Activated CD8-positive, alpha-beta memory T cell treated with anti-CD3 and anti-CD28 coated beads for 24 hours (primary cell): Measurements from ENCODE around the gene CD226.
"Not testable (repeated sequence)": the region's sequence is repeated elsewhere in the genome, so short reads cannot be mapped to it uniquely, and the experiment has no call there.

ENCODE experiments used
- DNase-seq: peaks from one replicate; pipeline ENCODE4 v3.0.0-alpha.2; 2020

The CD226 gene

DNA sequence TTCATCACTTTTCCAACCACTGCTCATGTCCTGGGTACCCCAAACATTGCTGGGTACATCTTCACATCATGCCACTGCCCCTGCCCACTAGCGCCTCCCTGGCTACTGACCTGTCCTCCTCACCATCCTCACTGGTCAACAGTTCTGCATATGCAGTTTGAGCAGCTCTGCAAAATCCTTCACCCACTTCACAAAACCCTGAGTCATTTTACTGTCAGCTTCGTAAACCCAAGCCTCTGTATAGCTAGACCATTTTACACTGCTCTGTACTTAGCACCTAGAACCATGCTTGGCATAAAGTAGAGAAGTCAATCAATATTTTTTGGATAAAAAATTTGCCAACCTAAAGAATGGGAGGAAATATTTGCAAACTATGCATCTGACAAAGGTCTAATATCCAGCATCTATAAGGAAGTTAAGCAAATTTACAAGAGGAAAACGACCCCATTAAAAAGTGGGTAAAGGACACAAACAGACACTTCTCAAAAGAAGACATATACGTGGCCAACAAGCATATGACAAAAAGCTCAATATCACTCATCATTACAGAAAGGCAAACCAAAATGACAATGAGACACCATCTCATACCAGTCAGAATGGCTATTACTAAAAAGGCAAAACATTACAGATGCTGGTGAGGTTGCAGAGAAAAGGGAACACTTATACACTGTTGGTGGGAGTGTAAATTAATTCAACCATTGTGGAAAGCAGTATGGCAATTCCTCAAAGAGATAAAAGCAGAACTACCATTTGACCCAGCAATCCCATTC lies 48.3 kb downstream of the CD226 start:
- not testable (repeated sequence) for DNase-seq

GRCh38 chr18:69898241-69898861 lies 49.3 kb downstream of the CD226 start:
- peak; percentile 76 for DNase-seq

- no peak for DNase-seq
Measured at GRCh38 chr18:69897397-69898108, 50.1 kb downstream of the CD226 start.

DNA sequence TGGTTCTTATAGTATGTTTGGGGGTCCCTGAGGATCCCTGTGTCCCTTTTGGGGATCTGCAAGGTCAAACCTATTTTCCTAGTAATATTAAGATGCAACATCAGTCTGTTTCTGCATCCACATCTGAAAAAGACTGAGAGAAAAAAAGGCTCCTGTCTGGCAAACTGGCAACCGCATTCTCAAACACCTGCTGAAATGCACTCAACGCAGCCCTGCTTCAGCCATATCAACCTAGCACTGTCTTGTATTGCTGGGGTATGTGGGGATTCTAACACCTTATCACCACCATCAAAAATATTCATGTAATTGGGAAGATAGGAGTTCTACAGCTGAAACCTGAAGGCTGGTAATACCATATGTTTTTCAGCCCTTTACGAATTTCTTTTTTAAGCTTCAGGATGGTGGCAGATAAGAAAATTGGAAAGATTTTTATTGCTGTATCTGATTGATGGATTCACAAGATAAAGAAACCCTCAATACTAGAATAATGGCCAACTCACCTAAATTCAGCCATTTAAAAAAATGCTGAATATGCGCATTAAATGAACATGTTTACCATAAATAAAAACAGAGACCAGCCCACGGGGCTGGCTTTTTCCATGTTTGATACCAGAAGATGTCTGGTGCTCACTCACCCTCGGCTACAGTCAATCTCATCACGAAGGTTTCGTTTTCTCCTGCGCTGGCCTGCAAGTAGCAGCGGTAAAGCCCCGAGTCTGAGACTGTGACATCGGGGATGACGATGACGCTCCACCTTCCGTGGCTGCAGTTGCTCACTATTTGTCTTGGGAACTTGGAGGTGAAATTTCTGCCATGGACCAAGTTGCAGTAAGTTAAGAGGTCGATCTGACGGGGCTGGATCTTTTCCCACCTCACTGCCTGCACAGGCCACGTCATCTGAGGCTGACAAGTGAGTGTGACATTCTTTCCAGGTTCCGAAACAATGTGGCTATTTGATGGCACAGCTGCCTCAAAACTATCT lies 52.3 kb downstream of the CD226 start:
- no peak for DNase-seq

GRCh38 chr18:69894467-69894866 lies 53.2 kb downstream of the CD226 start:
- no peak for DNase-seq

- DNase-seq = no peak
Measured at GRCh38 chr18:69890558-69890957, 57.1 kb downstream of the CD226 start.

GRCh38 chr18:69889009-69889408 lies 58.7 kb downstream of the CD226 start:
- DNase-seq = no peak

- DNase-seq = no peak
Measured at GRCh38 chr18:69887256-69887655, 60.4 kb downstream of the CD226 start.

DNA sequence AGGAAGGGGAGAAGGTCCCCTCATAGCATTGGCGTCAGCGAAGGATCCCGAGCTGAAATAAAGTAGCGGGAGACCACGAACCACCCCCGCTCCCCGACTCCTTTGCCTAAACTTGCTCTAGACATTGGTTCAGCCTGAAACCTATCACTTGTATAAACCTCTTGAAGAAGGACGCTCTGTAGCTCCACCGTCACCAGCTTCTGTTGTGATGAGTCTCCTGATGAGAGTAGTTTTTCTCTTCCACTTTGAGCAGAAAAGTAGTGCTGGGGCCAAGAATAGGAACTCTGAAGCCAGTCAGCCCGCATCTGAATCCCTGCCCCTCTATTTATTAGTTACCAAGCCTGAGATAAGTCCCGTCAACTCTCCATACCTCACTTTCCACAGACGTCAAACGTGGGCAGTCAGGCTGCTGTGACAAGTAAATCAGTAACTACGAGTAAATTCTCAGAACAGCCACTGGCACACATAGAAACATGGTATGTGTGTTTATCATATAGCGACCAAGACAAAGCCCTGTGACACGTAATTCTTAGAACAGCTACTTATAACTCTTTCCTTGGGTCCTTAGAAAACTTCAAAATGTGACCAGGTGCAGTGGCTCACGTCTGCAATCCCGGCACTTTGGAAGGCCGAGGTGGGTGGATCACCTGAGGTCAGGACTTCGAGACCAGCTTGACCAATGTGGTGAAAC lies 61.7 kb downstream of the CD226 start:
- no peak for DNase-seq

- DNase-seq = no peak
Measured at GRCh38 chr18:69885355-69885754, 62.3 kb downstream of the CD226 start.

DNA sequence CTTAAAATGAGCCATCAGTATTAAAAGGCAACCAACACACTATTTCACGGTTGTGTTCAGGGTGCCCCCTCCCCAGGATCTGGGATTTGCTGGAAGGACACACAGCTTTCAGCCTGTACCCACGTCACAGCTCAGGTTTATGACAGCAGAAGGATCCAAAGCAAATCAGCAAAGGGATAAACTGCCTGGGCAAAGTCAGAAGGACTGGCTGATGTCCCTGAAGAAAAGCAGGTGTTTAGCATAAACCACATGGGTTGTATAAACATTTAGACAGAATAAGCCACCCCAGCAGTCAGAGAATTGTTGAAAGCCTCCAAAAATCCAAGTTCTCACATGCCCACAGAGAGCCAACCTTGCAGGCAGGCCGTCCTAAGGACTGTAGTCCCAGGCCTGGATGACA lies 63.9 kb downstream of the CD226 start:
- no peak for DNase-seq

DNA sequence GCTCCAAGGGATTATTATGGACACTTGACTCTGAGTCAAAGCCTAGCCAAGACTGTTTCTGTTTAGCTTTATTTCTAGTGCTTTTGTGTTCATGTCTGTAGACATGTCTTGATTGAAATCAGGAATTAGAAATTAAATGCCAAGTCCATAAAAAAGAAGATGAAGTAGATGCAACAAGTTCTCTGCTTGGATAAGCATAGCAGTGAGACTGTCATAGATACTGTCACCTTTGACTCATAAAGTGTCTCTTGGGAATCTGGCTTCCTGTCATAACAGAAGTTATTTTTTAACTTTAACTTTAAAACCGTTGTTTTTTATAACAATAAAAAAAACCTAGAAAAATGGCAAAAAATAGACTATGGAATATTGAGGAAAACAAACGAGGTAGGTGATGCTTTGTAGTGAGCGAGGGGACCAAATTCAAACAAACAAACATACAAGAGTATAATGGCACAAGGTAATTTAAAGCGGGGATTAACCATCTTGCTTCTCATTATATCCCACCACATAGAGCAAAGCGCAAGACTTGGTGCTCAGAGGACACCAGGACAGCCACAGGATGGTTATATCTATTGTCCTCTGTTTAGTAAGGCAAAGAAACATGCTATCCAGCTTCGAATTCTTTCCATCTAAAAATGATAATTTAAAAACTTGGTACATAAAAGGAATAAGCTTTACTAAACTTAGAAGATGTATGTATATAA lies 64.6 kb downstream of the CD226 start:
- DNase-seq = no peak

DNA sequence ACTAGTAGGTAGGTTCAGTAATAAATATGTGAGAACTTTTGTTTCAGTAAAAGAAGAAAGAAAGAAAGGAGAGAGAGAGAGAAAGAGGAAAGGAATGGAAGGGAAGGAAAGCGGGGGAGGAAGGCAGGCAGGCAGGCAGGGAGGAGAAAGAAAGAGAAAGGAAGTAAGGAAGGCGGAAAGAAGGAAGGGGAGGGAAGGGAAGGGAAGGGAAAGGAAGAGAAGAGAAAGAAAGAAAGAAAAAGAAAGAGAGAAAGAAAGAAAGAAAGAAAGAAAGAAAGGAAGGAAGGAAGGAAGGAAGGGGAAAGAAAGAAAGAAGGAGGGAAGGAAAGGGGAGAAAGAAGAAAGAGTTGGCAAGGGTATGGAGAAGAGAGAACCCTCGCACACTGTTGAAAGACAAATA lies 67.6 kb downstream of the CD226 start:
- DNase-seq = no peak

GRCh38 chr18:69879051-69879450 lies 68.6 kb downstream of the CD226 start:
- not testable (repeated sequence) for DNase-seq

- no peak for DNase-seq
Measured at GRCh38 chr18:69878213-69878933, 69.3 kb downstream of the CD226 start.

- no peak for DNase-seq
Measured at GRCh38 chr18:69876490-69876889, 71.2 kb downstream of the CD226 start.

DNA sequence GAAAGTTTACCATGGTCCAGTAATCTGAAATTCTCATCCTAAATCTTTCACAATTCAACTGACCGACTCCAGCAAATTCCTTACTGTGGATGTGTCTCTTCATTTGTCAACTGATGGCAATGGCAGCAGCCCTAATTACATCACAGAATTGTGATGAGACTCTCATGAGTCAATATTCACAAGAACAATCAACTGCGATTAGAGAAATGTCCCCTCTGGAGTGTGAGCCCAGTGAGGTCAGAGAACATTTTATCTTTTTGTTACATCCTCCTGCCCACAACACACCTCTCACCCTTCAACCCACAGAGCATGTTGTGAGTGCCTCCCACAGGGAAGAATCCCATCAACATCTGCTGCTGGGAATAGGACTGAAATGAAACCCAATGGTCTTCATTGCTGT lies 73.6 kb downstream of the CD226 start:
- DNase-seq = no peak

GRCh38 chr18:69872661-69873060 lies 75.0 kb downstream of the CD226 start:
- no peak for DNase-seq

DNA sequence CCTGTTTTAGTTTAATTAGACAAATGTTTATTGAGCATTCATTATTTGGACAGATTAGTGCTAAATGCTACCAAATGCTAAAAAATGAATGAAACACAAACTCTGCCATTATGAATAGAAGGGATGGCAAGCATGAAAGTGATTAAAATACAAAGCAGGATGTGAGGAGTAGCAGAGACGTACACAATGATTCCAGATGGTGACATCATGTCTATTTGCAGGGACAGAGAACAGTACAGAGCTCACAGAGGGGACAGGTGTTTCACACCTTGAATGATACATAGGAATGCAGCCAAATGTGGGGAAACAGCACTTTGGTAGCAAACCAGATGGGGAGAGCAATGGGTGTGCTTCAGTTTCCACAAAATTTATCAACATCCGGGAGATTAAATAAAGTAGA lies 76.3 kb downstream of the CD226 start:
- no peak for DNase-seq

GRCh38 chr18:69870736-69871135 lies 76.9 kb downstream of the CD226 start:
- no peak for DNase-seq

GRCh38 chr18:69866212-69866611 lies 81.5 kb downstream of the CD226 start:
- DNase-seq = no peak
